DND-41 (cell line): Measurements from ENCODE around the gene KRTAP2-3.

ENCODE experiments used
- CTCF ChIP-seq: IDR thresholded peaks from 2 replicates; pipeline ENCODE4 v1.5.1; 2012; ENCODE audit warnings: borderline replicate concordance, low read length, moderate library complexity, mild to moderate bottlenecking; ENCODE audit not compliant: poor library complexity, severe bottlenecking; ENCODE audit errors: extremely low read depth
- EZH2 ChIP-seq: IDR thresholded peaks from 3 replicates; pipeline ENCODE4 v1.6.1; 2012; ENCODE audit warnings: borderline replicate concordance, low read depth, mild to moderate bottlenecking, moderate library complexity, low read length, inconsistent platforms; ENCODE audit not compliant: severe bottlenecking

- no peak for TF ChIP-seq CTCF
- no peak for TF ChIP-seq EZH2
Measured at GRCh38 chr17:41071606-41072360, 11.9 kb upstream of the KRTAP2-3 start.
